HG02763 (cell line): ENCODE results near the gene DDX31.

ENCODE experiments used
- ATAC-seq: cut with Tn5 transposase; IDR thresholded peaks from one replicate; pipeline ENCODE4 v1.9.1; 2021; ENCODE audit warnings: mild to moderate bottlenecking, moderate library complexity; ENCODE audit not compliant: unreplicated experiment

DDX31 gene

GRCh38 chr9:132600326-132600984 lies 69.3 kb downstream of the DDX31 start:
- no peak for ATAC-seq

GRCh38 chr9:132597073-132597775 lies 72.6 kb downstream of the DDX31 start:
- no peak for ATAC-seq

GRCh38 chr9:132596200-132596599 lies 73.6 kb downstream of the DDX31 start:
- ATAC-seq = no peak

GRCh38 chr9:132595319-132595718 lies 74.5 kb downstream of the DDX31 start:
- no peak for ATAC-seq

- no peak for ATAC-seq
Observed at GRCh38 chr9:132594412-132594811, 75.4 kb downstream of the DDX31 start.

GRCh38 chr9:132592451-132592850 lies 77.3 kb downstream of the DDX31 start:
- no peak for ATAC-seq

- no peak for ATAC-seq
Observed at GRCh38 chr9:132591751-132592314, 78.0 kb downstream of the DDX31 start.

GRCh38 chr9:132591244-132591643 lies 78.5 kb downstream of the DDX31 start:
- ATAC-seq = no peak

GRCh38 chr9:132590318-132591182 lies 79.2 kb downstream of the DDX31 start:
- ATAC-seq = no peak

GRCh38 chr9:132590037-132590317 lies 79.8 kb downstream of the DDX31 start:
- ATAC-seq = no peak

- no peak for ATAC-seq
Observed at GRCh38 chr9:132589148-132590036, 80.4 kb downstream of the DDX31 start.

GRCh38 chr9:132588501-132589147 lies 81.2 kb downstream of the DDX31 start:
- no peak for ATAC-seq

- ATAC-seq = no peak
Observed at GRCh38 chr9:132588098-132588497, 81.7 kb downstream of the DDX31 start.

- no peak for ATAC-seq
Observed at GRCh38 chr9:132587592-132587955, 82.2 kb downstream of the DDX31 start.

- ATAC-seq = no peak
Observed at GRCh38 chr9:132586830-132587591, 82.8 kb downstream of the DDX31 start.

- no peak for ATAC-seq
Observed at GRCh38 chr9:132585954-132586829, 83.6 kb downstream of the DDX31 start.

GRCh38 chr9:132584601-132585560 lies 84.9 kb downstream of the DDX31 start:
- ATAC-seq = no peak
